ENCODE measurements around the gene C3. TPM values are rescaled to one million over a fixed set of nuclear protein-coding genes. Genes with fewer than 3 reads are reported as not detected.

Gene C3
- total RNA-seq, 4 donors from 2014 or later, result 50.1 to 351 (median 194) TPM

DNA sequence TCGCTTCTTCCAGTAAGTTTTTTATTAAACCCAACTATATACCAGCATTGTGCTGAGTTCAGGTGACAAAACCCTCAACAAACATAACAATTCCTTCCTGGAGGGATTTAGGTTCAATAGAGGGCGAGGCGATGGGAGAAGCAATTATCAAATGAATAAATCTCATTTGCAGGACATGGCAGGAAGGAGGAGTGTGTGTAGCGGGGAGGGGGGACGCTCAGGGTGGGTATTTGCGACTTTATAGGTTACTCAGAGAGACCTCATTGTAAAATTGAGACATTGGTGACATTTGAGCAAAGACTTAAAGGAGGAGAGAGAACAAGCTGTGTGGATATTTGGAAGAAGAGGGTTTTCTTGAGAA lies 3.9 kb downstream of the C3 start:
- TF ChIP-seq, protein P1, sequence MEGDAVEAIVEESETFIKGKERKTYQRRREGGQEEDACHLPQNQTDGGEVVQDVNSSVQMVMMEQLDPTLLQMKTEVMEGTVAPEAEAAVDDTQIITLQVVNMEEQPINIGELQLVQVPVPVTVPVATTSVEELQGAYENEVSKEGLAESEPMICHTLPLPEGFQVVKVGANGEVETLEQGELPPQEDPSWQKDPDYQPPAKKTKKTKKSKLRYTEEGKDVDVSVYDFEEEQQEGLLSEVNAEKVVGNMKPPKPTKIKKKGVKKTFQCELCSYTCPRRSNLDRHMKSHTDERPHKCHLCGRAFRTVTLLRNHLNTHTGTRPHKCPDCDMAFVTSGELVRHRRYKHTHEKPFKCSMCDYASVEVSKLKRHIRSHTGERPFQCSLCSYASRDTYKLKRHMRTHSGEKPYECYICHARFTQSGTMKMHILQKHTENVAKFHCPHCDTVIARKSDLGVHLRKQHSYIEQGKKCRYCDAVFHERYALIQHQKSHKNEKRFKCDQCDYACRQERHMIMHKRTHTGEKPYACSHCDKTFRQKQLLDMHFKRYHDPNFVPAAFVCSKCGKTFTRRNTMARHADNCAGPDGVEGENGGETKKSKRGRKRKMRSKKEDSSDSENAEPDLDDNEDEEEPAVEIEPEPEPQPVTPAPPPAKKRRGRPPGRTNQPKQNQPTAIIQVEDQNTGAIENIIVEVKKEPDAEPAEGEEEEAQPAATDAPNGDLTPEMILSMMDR (IDR thresholded peaks at IDR 0.05), result no peak
- no peak for TF ChIP-seq POLR2A (IDR thresholded peaks at IDR 0.05)

DNA sequence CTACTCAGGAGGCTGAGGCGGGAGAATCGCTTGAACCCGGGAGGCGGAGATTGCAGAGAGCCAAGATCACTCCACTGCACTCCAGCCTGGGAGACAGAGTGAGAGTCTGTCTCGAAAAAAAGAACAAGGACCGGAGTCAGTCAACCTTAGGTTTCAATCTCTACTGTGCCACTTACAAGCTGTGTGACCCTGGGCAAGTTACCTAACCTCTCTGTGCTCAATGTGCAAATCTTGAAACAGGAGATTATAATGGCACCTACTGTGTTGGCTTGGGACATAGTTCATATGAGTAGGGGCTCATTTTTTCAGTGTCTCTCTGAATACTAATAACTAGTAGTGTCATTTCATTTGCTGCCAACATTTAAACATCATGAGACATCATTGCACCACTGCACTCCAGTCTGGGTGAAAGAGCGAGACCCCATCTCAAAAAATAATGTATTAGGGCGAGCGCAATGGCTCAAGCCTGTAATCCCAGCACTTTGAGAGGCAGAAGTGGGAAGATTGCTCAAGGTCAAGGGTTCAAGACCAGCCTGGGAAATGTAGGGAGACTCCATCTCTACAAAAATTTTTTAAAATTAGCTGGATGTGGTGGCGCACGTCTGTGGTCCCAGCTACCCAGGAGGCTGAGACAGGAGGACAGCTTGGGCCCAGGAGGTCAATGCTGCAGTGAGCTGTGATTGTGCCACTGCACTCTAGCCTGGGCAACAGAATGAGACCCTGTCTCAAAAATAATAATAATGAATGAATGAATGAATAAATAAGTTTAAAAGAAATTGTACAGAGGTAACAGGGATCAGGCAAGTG lies 5.5 kb downstream of the C3 start:
- WGBS, 2 donors (ENCODE audit: low coverage in 1 of 2), result 79 to 88% methylated on average over 3 to 11 of the region's 11 CpGs
- Histone ChIP-seq H3K9me3 (no peaks in the 10 kb centered on the region), H3K36me3 (no peaks in the 10 kb centered on the region), H3K4me1 (no peaks in the 10 kb centered on the region), H3K27me3 (peaks cover 13% of the 10 kb centered on the region), H3K27ac (no peak overlapping the region), H3K4me3 (no peak overlapping the region)
- in situ Hi-C loops (cut with MboI; ENCODE audit: low pct_ligation_motif_present in 1 of 4, low pct_unique_long_range_greater_than_20kb in 1 of 4, low sequenced_read_pairs in 3 of 4), result loop anchor here in 1 of 4 donors (25.0 kb wide), 1 partner anchor 147 kb away; no protein-coding TSS in a partner anchor
- intact Hi-C loops (cut with DNase I; ENCODE audit: low total_unique reads), result no loop called here
- DNase-seq, result no peak
- TF ChIP-seq POLR2A (IDR thresholded peaks at IDR 0.05) (no peak), EP300 (IDR thresholded peaks at IDR 0.05; ENCODE audit: low read depth) (no peak), POLR2AphosphoS5 (IDR thresholded peaks at IDR 0.05) (no peak)
- TF ChIP-seq, protein P1 (IDR thresholded peaks at IDR 0.05), result no peak

More for the DNA sequence above, 3.9 kb downstream of the C3 start:
- no peak for DNase-seq
- H3K36me3 ChIP-seq, result no peaks in the 10 kb centered on the region
- H3K9me3 ChIP-seq, result no peaks in the 10 kb centered on the region
- H3K4me3 ChIP-seq, result no peak overlapping the region
- no peaks in the 10 kb centered on the region for H3K27me3 ChIP-seq
- no peak overlapping the region for H3K27ac ChIP-seq
- peaks cover 0 to 5% (median 0%) of the 10 kb centered on the region in 4 donors for H3K4me1 ChIP-seq
- intact Hi-C loops (cut with DNase I; ENCODE audit: low total_unique reads) (no loop called here), in situ Hi-C loops (cut with MboI; ENCODE audit: low pct_ligation_motif_present in 1 of 4, low pct_unique_long_range_greater_than_20kb in 1 of 4, low sequenced_read_pairs in 3 of 4) (loop anchor here in 1 of 4 donors (25.0 kb wide), 1 partner anchor 146 kb away; no protein-coding TSS in a partner anchor)
- WGBS, 2 donors (ENCODE audit: low coverage in 1 of 2), result 60 to 63% methylated on average over 6 of the region's 6 CpGs

DNA sequence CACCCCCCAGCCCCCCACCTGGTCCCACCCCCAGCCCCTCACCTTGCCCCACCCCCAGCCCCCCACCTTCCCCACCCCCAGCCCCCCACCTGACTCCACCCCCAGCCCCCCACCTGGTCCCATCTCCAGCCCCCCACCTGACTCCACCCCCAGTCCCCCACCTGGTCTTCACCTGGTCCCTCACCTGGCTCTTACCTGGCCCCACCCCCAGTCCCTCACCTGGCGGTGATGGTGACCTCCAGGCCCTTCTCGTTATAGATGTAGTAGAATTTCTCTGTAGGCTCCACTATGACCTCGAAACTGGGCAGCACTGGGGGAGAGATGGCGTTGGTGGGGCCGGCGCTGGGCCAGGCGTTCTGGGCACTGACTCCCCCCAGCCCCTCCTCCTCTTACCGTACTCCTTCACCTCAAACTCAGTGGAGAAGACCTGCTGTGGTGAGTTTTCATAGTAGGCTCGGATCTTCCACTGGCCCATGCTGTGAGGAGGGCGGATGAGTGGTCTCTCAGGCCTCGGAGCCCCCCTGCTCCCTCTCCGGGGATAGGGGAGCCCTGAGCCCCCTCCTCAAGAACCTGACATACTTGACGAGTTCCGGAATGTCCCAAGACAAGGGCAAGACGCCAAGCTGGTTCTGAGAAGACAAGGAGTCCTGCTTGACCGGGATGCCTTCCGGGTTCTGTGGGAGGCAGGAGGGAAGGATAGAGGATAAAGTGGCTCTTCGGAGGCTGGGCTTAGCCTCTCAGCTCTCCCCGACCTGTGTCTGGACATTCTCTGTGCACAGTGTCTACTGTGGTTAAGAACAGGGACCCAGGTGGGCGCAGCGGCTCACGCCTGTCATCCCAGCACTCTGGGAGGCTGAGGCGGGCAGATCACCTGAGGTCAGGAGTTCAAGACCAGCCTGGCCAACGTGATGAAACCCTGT lies 6.4 kb downstream of the C3 start:
- no peak overlapping the region for H3K27ac ChIP-seq
- in situ Hi-C loops (cut with MboI; ENCODE audit: low pct_ligation_motif_present in 1 of 4, low pct_unique_long_range_greater_than_20kb in 1 of 4, low sequenced_read_pairs in 3 of 4), result loop anchor here in 1 of 4 donors (25.0 kb wide), 1 partner anchor 148 kb away; no protein-coding TSS in a partner anchor
- H3K4me1 ChIP-seq, result no peaks in the 10 kb centered on the region
- no peak for DNase-seq
- WGBS, 2 donors (ENCODE audit: low coverage in 1 of 2), result 63 to 64% methylated on average over 5 to 22 of the region's 24 CpGs
- TF ChIP-seq, protein P1 (IDR thresholded peaks at IDR 0.05), result no peak
- TF ChIP-seq EP300 (IDR thresholded peaks at IDR 0.05; ENCODE audit: low read depth) (no peak), POLR2AphosphoS5 (IDR thresholded peaks at IDR 0.05) (no peak), POLR2A (IDR thresholded peaks at IDR 0.05) (no peak)
- peaks cover 22% of the 10 kb centered on the region for H3K27me3 ChIP-seq
- intact Hi-C loops (cut with DNase I; ENCODE audit: low total_unique reads), result no loop called here
- H3K4me3 ChIP-seq, result no peak overlapping the region
- no peaks in the 10 kb centered on the region for H3K9me3 ChIP-seq
- H3K36me3 ChIP-seq, result no peaks in the 10 kb centered on the region

Measured in transverse colon (tissue), 4 donors.